Measurements from ENCODE around the gene GOLGA6D.
"Not testable (repeated sequence)": the region's sequence is repeated elsewhere in the genome, so short reads cannot be mapped to it uniquely, and the experiment has no call there.

Gene GOLGA6D, protein sequence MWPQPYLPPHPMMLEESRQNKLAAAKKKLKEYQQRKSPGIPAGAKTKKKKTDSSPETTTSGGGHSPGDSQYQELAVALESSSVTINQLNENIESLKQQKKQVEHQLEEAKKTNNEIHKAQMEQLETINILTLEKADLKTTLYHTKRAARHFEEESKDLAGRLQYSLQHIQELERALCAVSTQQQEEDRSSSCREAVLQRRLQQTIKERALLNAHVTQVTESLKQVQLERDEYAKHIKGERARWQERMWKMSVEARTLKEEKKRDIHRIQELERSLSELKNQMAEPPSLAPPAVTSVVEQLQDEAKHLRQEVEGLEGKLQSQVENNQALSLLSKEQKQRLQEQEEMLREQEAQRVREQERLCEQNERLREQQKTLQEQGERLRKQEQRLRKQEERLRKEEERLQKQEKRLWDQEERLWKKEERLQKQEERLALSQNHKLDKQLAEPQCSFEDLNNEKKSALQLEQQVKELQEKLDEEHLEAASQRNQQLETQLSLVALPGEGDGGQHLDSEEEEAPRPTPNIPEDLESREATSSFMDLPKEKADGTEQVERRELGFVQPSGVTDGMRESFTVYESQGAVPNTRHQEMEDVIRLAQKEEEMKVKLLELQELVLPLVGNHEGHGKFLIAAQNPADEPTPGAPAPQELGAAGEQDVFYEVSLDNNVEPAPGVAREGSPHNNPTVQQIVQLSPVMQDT

DNA sequence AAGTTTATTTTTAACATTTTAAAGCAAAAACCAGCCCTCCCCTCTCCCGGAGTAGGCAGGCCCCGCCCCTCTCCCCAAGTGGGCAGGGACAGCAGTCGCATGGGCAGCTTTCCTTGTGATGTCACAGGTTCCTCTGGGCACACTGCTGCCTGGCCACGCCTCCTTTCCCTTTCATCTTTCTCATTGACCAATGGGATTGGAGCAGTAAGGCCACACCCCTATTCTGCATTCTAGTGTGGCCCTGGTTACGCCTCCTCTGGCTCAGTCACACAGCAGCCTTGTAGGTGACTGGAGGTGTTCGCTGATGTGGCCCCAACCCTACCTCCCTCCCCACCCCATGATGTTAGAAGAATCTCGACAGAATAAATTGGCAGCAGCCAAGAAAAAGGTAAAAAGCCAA is at the start of gene GOLGA6D:
GOLGA6D (plus strand) TSS at position 264 of the 400 bp plus-strand sequence; CDS start at position 305, 41 bp downstream.
- not testable (repeated sequence) for H3K27ac Mint-ChIP-seq, H3K9me3 Mint-ChIP-seq, H3K27me3 Mint-ChIP-seq, H3K4me3 Mint-ChIP-seq, H3K4me1 Mint-ChIP-seq, H3K36me3 Mint-ChIP-seq

- H3K9me3 Mint-ChIP-seq, result no peaks in the 10 kb centered on the region
Observed at GRCh38 chr15:75233504-75234190, 49.0 kb upstream of the GOLGA6D start.

GRCh38 chr15:75234191-75234810 is 48.3 kb upstream of the GOLGA6D start:
- H3K27ac Mint-ChIP-seq, result no peak overlapping the region
- H3K4me3 Mint-ChIP-seq, result no peak overlapping the region
- no peaks in the 10 kb centered on the region for H3K36me3 Mint-ChIP-seq
- peaks cover 6% of the 10 kb centered on the region for H3K27me3 Mint-ChIP-seq
- H3K9me3 Mint-ChIP-seq, result no peaks in the 10 kb centered on the region
- no peaks in the 10 kb centered on the region for H3K4me1 Mint-ChIP-seq

More at GRCh38 chr15:75233504-75234190, 49.0 kb upstream of the GOLGA6D start:
- no peaks in the 10 kb centered on the region for H3K36me3 Mint-ChIP-seq
- no peak overlapping the region for H3K4me3 Mint-ChIP-seq
- no peak overlapping the region for H3K27ac Mint-ChIP-seq
- H3K27me3 Mint-ChIP-seq, result peaks cover 6% of the 10 kb centered on the region
- H3K4me1 Mint-ChIP-seq, result no peaks in the 10 kb centered on the region

- Mint-ChIP-seq H3K36me3 (no peaks in the 10 kb centered on the region), H3K4me3 (no peak overlapping the region), H3K27ac (no peak overlapping the region), H3K27me3 (peaks cover 6% of the 10 kb centered on the region), H3K9me3 (no peaks in the 10 kb centered on the region), H3K4me1 (no peaks in the 10 kb centered on the region)
Observed at GRCh38 chr15:75235051-75235673, 47.5 kb upstream of the GOLGA6D start.

DNA sequence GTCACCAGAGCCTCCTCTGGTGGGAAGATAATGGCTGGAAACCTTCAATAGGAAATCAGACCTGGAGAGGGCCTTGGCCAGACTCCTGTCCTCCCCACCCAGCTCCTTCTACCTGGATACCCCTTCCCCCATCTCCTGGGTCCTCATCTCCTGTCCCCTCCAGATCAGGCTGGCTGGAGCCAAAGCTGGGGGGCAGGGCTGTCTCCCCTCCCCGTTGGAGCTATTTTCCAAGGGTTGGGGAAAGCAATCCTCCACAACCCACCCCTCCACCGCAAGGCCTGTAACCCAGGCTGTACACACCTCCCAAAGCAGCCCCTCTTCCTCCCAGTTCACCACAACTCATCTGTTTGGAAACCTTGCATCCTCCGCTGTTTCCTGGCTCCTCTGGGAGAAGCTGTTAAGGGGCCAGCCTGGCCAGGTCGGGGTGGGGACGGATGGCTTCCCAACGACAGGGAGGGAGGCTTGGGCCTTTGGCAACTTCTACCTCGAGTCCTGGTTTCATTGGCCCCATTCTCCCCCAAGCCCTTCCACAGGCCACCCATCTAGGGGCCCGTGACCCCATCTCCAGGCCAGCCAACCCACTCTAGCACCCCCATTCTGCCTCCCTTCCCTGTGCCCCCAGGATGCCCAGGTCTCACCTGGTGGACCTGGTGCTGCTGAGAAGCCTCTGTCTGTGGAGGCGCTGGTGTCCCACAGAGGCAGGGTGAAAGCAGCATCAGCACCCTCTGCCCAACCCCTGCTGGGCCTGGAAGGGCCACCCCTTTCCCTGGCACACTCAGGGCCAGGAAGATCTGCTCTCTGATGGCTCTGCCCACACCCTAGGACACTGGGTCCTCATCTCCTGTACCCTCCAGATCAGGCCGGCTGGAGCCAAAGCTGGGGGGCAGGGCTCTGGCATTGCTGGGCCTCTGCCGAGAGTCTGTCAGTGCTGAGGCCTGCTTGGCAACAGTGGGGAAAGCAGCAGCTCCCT is 46.6 kb upstream of the GOLGA6D start:
- no peaks in the 10 kb centered on the region for H3K9me3 Mint-ChIP-seq
- no peaks in the 10 kb centered on the region for H3K36me3 Mint-ChIP-seq
- no peak overlapping the region for H3K4me3 Mint-ChIP-seq
- H3K27me3 Mint-ChIP-seq, result peaks cover 6% of the 10 kb centered on the region
- H3K4me1 Mint-ChIP-seq, result no peaks in the 10 kb centered on the region
- no peak overlapping the region for H3K27ac Mint-ChIP-seq

- H3K4me3 Mint-ChIP-seq, result no peak overlapping the region
- no peaks in the 10 kb centered on the region for H3K4me1 Mint-ChIP-seq
- H3K36me3 Mint-ChIP-seq, result no peaks in the 10 kb centered on the region
- no peak overlapping the region for H3K27ac Mint-ChIP-seq
- no peaks in the 10 kb centered on the region for H3K9me3 Mint-ChIP-seq
- H3K27me3 Mint-ChIP-seq, result peaks cover 4% of the 10 kb centered on the region
Observed at GRCh38 chr15:75237316-75237982, 45.2 kb upstream of the GOLGA6D start.

DNA sequence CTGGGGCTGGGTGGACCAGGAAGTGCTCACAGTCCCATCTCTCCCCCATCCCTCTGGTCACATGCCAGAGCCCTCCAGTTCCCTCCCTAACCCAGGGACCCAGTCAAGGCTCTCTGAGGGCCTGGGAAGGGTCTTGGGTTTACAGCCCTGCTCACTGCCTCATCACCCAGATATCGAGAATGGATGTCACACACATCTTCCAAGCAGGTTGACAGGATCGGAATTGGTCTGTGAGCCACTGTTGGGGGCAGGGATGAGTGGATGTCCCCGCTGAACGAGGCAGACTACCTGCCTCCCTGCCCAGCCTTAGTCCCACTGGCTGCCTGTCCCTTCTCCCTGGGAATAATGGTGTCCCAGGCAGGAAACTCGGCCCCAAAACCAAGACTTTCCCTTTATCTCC is 44.5 kb upstream of the GOLGA6D start:
- Mint-ChIP-seq H3K27ac (no peak overlapping the region), H3K4me3 (no peak overlapping the region)

DNA sequence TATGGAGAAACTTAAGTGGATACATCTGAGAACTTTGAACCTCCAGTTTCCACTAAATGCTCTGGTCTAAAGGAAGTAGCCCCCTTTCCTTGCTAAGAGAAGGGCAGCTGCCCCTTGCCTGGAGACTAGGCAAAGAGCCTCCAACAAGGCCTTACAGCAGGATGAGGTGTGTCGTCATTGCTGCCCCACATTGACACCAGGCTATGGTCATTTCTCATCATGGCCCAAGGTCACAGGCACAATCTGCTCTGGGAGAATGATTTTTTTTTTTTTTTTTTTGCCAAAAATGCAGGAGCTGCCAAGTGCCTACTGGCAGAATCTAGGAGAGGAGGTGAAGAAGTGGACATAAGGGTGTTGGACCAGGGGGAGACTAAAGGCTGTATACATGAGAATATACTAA is 36.9 kb upstream of the GOLGA6D start:
- not testable (repeated sequence) for H3K27ac Mint-ChIP-seq, H3K9me3 Mint-ChIP-seq, H3K4me3 Mint-ChIP-seq, H3K4me1 Mint-ChIP-seq, H3K36me3 Mint-ChIP-seq, H3K27me3 Mint-ChIP-seq

More for the DNA sequence above, 44.5 kb upstream of the GOLGA6D start:
- Mint-ChIP-seq H3K4me1 (no peaks in the 10 kb centered on the region), H3K9me3 (no peaks in the 10 kb centered on the region), H3K36me3 (no peaks in the 10 kb centered on the region), H3K27me3 (peaks cover 4% of the 10 kb centered on the region)

DNA sequence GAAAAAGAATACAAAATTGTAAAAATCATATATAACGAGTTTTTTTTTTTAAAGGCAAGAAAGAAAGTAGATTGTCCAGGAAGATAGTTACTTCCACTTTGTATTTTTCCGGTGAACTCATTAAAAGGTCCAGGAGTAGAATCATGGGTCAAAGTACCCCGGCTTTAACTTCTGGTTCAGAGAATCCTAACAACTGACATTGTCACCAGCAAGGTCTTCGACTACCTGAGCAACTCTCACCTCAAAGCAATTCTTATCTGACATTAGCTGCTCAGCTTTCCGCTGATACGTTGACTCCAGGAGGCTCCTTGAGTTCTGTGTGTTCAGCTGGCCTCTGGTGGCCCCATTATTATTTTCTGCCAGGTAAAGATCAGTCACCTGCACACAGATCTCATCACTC is 33.6 kb upstream of the GOLGA6D start:
- H3K4me3 Mint-ChIP-seq, result not testable (repeated sequence)

DNA sequence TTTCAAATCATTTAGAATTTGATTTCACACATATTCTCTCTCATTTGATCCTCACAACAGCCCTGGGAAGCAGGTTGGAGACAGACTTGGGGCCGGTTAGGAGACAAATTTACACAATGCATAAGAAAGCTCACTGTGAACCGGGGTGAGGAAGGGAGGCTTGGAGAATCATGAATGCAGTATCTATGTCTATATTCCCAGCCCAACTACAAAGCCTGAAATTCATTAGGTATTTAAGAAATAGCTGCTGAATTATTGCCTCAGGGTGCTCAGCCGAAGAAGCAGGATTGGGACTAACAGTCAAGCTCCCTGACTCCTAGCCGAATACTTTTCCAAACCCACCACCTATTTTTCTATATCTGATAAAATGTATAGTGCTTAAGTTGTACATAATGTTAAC is 32.9 kb upstream of the GOLGA6D start:
- H3K27ac Mint-ChIP-seq, result no peak overlapping the region
- H3K4me3 Mint-ChIP-seq, result no peak overlapping the region
- no peaks in the 10 kb centered on the region for H3K36me3 Mint-ChIP-seq
- H3K4me1 Mint-ChIP-seq, result no peaks in the 10 kb centered on the region
- H3K9me3 Mint-ChIP-seq, result no peaks in the 10 kb centered on the region
- H3K27me3 Mint-ChIP-seq, result peaks cover 1% of the 10 kb centered on the region

More for the DNA sequence above, 33.6 kb upstream of the GOLGA6D start:
- H3K9me3 Mint-ChIP-seq, H3K36me3 Mint-ChIP-seq, H3K27ac Mint-ChIP-seq, H3K27me3 Mint-ChIP-seq, H3K4me1 Mint-ChIP-seq: not testable (repeated sequence)

DNA sequence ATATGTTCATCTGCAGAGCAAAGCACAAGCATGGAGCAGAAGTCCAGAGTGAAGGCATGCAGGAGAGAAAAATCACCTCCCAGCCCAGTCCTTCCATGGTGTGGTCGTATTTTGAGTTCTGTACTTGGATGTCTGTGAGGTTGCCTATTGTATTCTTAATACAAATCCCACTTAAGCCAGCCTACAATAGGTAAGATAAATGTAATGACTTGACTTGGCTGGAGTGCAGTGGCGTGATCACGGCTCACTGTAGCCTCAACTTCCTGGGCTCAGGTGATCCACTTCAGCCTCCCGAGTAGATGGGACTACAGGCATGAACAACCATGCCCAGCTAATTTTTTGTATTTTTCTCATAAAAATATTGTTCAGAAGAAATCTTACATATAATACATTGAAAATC is 31.3 kb upstream of the GOLGA6D start:
- H3K36me3 Mint-ChIP-seq, H3K9me3 Mint-ChIP-seq, H3K27me3 Mint-ChIP-seq, H3K4me3 Mint-ChIP-seq, H3K27ac Mint-ChIP-seq, H3K4me1 Mint-ChIP-seq: not testable (repeated sequence)

- not testable (repeated sequence) for H3K36me3 Mint-ChIP-seq, H3K4me1 Mint-ChIP-seq, H3K9me3 Mint-ChIP-seq, H3K27me3 Mint-ChIP-seq, H3K4me3 Mint-ChIP-seq, H3K27ac Mint-ChIP-seq
Observed at GRCh38 chr15:75252285-75252684, 30.4 kb upstream of the GOLGA6D start.

DNA sequence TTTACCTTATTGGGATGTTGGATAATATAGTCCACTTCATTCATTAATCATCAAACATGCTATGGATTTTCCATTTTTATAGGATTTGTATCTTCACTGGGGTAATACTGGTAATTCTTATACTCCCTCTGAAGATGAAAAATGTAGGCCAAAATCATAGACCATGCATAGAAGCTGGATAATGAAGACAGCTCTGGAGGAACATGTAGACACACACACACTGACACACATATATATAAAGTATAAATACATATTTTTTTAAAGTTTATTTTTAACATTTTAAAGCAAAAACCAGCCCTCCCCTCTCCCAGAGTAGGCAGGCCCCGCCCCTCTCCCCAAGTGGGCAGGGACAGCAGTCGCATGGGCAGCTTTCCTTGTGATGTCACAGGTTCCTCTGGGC is 24.6 kb upstream of the GOLGA6D start, which contains the start of gene GOLGA6C:
GOLGA6C (plus strand) TSS at position 301 of the 400 bp plus-strand sequence. CDS start 265 bp downstream, outside the sequence.
- H3K4me3 Mint-ChIP-seq, H3K4me1 Mint-ChIP-seq, H3K27ac Mint-ChIP-seq, H3K36me3 Mint-ChIP-seq, H3K27me3 Mint-ChIP-seq, H3K9me3 Mint-ChIP-seq: not testable (repeated sequence)
